Rectal smooth muscle tissue (tissue), 1 donor: ENCODE measurements around the gene APOC3.

ENCODE experiments used
- H3K27ac ChIP-seq: one replicate; pipeline ENCODE4 v1.7.0; 2013; ENCODE audit warnings: low read depth, low read length, inconsistent platforms
- H3K27me3 ChIP-seq: one replicate; pipeline ENCODE4 v1.7.0; 2013; ENCODE audit warnings: low read length; ENCODE audit not compliant: control insufficient read depth, insufficient read depth
- H3K36me3 ChIP-seq: one replicate; pipeline ENCODE4 v1.7.0; 2013; ENCODE audit warnings: low read length; ENCODE audit not compliant: control insufficient read depth, insufficient read depth
- H3K4me1 ChIP-seq: one replicate; pipeline ENCODE4 v1.7.0; 2013; ENCODE audit warnings: low read length; ENCODE audit not compliant: control insufficient read depth, insufficient read depth
- H3K4me3 ChIP-seq: one replicate; pipeline ENCODE4 v1.7.0; 2013; ENCODE audit warnings: low read length
- H3K9ac ChIP-seq: one replicate; pipeline ENCODE4 v1.7.0; 2013; ENCODE audit warnings: low read length

The APOC3 gene

GRCh38 chr11:116835791-116836631, 6.3 kb downstream of the APOC3 start:
- Histone ChIP-seq H3K27ac (peak overlapping the region; percentile 70), H3K27me3 (no peaks in the 10 kb centered on the region), H3K4me1 (peaks cover 3% of the 10 kb centered on the region), H3K9ac (no peak overlapping the region), H3K36me3 (no peaks in the 10 kb centered on the region), H3K4me3 (peak overlapping the region; percentile 50)

- Histone ChIP-seq H3K4me1 (peaks cover 3% of the 10 kb centered on the region), H3K27ac (no peak overlapping the region), H3K4me3 (no peak overlapping the region), H3K27me3 (no peaks in the 10 kb centered on the region), H3K36me3 (no peaks in the 10 kb centered on the region), H3K9ac (no peak overlapping the region)
Observed at GRCh38 chr11:116836632-116836991, 6.9 kb downstream of the APOC3 start.

GRCh38 chr11:116837231-116838091, 7.8 kb downstream of the APOC3 start, which contains the start of gene APOA1:
APOA1 (minus strand) TSS chr11:116837622; CDS start chr11:116837387, 235 bp downstream.
- no peak within 1 kb of the TSS for H3K4me3 ChIP-seq
- H3K27ac ChIP-seq = no peak within 1 kb of the TSS
- H3K36me3 ChIP-seq = no peaks in the 10 kb centered on the region

GRCh38 chr11:116838321-116839084, 8.8 kb downstream of the APOC3 start:
- H3K4me3 ChIP-seq = no peak overlapping the region
- H3K9ac ChIP-seq = no peak overlapping the region
- H3K27me3 ChIP-seq = no peaks in the 10 kb centered on the region
- H3K36me3 ChIP-seq = no peaks in the 10 kb centered on the region
- no peak overlapping the region for H3K27ac ChIP-seq
- peaks cover 3% of the 10 kb centered on the region for H3K4me1 ChIP-seq

More at GRCh38 chr11:116837231-116838091, 7.8 kb downstream of the APOC3 start, which contains the start of gene APOA1:
- Histone ChIP-seq H3K27me3 (no peaks in the 10 kb centered on the region), H3K4me1 (peaks cover 3% of the 10 kb centered on the region), H3K9ac (no peak within 1 kb of the TSS)

- no peak overlapping the region for H3K9ac ChIP-seq
- no peaks in the 10 kb centered on the region for H3K36me3 ChIP-seq
- H3K4me1 ChIP-seq = peaks cover 1% of the 10 kb centered on the region
- H3K4me3 ChIP-seq = no peak overlapping the region
- H3K27me3 ChIP-seq = no peaks in the 10 kb centered on the region
- H3K27ac ChIP-seq = no peak overlapping the region
Observed at GRCh38 chr11:116840224-116840745, 10.6 kb downstream of the APOC3 start.

- H3K27me3 ChIP-seq = no peaks in the 10 kb centered on the region
- H3K4me1 ChIP-seq = no peaks in the 10 kb centered on the region
- no peak overlapping the region for H3K9ac ChIP-seq
- no peak overlapping the region for H3K4me3 ChIP-seq
- H3K27ac ChIP-seq = no peak overlapping the region
- H3K36me3 ChIP-seq = no peaks in the 10 kb centered on the region
Observed at GRCh38 chr11:116840746-116841296, 11.1 kb downstream of the APOC3 start.

GRCh38 chr11:116842117-116842516, 12.4 kb downstream of the APOC3 start:
- Histone ChIP-seq H3K36me3 (peaks cover 11% of the 10 kb centered on the region), H3K9ac (no peak overlapping the region), H3K27ac (no peak overlapping the region), H3K4me1 (no peaks in the 10 kb centered on the region), H3K4me3 (no peak overlapping the region), H3K27me3 (no peaks in the 10 kb centered on the region)

- Histone ChIP-seq H3K36me3 (peaks cover 15% of the 10 kb centered on the region), H3K4me3 (no peak overlapping the region), H3K27ac (no peak overlapping the region), H3K4me1 (no peaks in the 10 kb centered on the region), H3K9ac (no peak overlapping the region), H3K27me3 (no peaks in the 10 kb centered on the region)
Observed at GRCh38 chr11:116842909-116843308, 13.2 kb downstream of the APOC3 start.

GRCh38 chr11:116843661-116844060, 14.0 kb downstream of the APOC3 start:
- no peak overlapping the region for H3K9ac ChIP-seq
- H3K4me3 ChIP-seq = no peak overlapping the region
- H3K27ac ChIP-seq = no peak overlapping the region
- H3K36me3 ChIP-seq = peaks cover 19% of the 10 kb centered on the region
- no peaks in the 10 kb centered on the region for H3K4me1 ChIP-seq
- H3K27me3 ChIP-seq = no peaks in the 10 kb centered on the region

- no peaks in the 10 kb centered on the region for H3K27me3 ChIP-seq
- H3K4me1 ChIP-seq = no peaks in the 10 kb centered on the region
- H3K36me3 ChIP-seq = peaks cover 22% of the 10 kb centered on the region
- no peak overlapping the region for H3K27ac ChIP-seq
- H3K4me3 ChIP-seq = no peak overlapping the region
- H3K9ac ChIP-seq = no peak overlapping the region
Observed at GRCh38 chr11:116844722-116845121, 15.0 kb downstream of the APOC3 start.

GRCh38 chr11:116847612-116848011, 17.9 kb downstream of the APOC3 start:
- Histone ChIP-seq H3K4me3 (no peak overlapping the region), H3K27ac (no peak overlapping the region), H3K27me3 (no peaks in the 10 kb centered on the region), H3K9ac (no peak overlapping the region), H3K36me3 (peaks cover 22% of the 10 kb centered on the region), H3K4me1 (no peaks in the 10 kb centered on the region)
